ENCODE data around the gene PCNT.

Gene PCNT

DNA sequence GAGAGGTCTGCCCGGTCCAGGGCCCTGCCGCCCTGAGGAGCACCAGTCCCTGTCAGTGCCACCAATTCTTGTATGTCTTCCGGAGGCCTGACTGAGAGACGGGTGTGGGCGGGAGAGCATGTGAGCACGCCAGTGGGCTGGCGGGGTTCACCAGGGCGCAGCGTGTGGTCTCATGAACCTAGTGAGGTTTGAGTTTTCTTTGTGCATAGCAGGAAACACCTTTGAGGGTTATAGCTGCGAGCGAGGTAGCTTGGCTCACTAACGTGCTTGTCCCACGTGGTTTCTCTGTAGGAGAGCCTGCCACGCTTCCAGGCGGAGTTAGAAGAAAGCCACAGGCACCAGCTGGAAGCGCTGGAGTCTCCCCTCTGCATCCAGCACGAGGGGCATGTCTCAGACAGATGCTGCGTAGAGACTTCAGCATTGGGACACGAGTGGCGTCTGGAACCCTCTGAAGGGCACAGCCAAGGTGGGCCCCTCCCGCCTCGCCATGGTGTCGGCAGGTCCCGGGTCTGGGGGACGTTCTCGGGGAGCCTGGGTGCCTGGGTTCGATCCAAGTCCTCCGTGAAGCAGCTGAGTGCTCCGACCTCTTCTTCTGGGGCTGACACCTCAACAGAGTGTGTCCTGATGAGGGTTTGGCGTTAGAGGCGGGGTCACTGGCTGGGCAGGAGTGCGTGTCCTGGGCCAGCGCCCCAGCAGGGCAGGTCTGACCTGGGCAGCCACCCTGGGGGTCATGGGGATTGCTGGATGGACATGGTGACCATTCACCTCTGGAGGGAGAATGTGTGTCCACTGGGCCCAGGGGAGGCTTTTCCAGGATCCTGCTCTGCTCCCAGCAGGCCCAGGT is 31.4 kb downstream of the PCNT start:
- Histone ChIP-seq H3K4ac (ENCODE audit: low read length) (no peak overlapping the region), H3K4me1 (ENCODE audit: control insufficient read depth in 2 of 2, insufficient read depth in 1 of 2, low read depth in 1 of 2, low read length in 2 of 2) (no peaks in the 10 kb centered on the region), H3K27me3 (ENCODE audit: control insufficient read depth in 3 of 3, insufficient read depth in 3 of 3, low read depth in 1 of 3, low read length in 3 of 3) (no peaks in the 10 kb centered on the region), H2BK120ac (ENCODE audit: low read depth, low read length) (no peak overlapping the region), H4K91ac (ENCODE audit: low read depth, low read length, poor library complexity) (no peak overlapping the region), H2AK5ac (ENCODE audit: low read depth, low read length) (no peak overlapping the region), H3K4me3 (ENCODE audit: low read length in 2 of 2) (peak overlapping the region in 1 of 2 donors; percentile 36), H2BK5ac (ENCODE audit: low read length) (no peak overlapping the region), H3K36me3 (replicated peaks in 1 of 2; ENCODE audit: control insufficient read depth in 2 of 2, insufficient read depth in 2 of 2, low read length in 2 of 2) (peaks cover 65 to 88% of the 10 kb centered on the region in 2 donors), H3K27ac (replicated peaks; ENCODE audit: low read length) (no peak overlapping the region), H3K4me2 (ENCODE audit: insufficient read depth, low read length, poor library complexity, severe bottlenecking) (no peak overlapping the region), H3K79me1 (ENCODE audit: low read depth, low read length) (peaks cover 4% of the 10 kb centered on the region), H3K23ac (ENCODE audit: low read depth, low read length, poor library complexity) (no peak overlapping the region), H4K8ac (ENCODE audit: low read depth, low read length) (no peak overlapping the region), H3K9ac (ENCODE audit: low read depth, low read length, poor library complexity) (no peak overlapping the region), H2BK12ac (ENCODE audit: low read length) (no peak overlapping the region), H3K14ac (ENCODE audit: low read length) (peak overlapping the region; percentile 21), H3K18ac (ENCODE audit: low read length) (no peak overlapping the region), H2BK15ac (ENCODE audit: low read length) (no peak overlapping the region), H2AFZ (ENCODE audit: low read length) (no peak overlapping the region), H3K9me3 (replicated peaks in 1 of 2; ENCODE audit: control insufficient read depth in 2 of 2, insufficient read depth in 1 of 2, low read depth in 1 of 2, low read length in 2 of 2) (peaks cover 0 to 4% of the 10 kb centered on the region in 2 donors)
- WGBS, 2 donors (ENCODE audit: extremely low coverage in 2 of 2, insufficient read length in 2 of 2, insufficient replicate concordance in 1 of 2) = no CpG with 5 or more reads among the region's 33 CpGs
- no peak for DNase-seq (ENCODE audit: low spot score)

DNA sequence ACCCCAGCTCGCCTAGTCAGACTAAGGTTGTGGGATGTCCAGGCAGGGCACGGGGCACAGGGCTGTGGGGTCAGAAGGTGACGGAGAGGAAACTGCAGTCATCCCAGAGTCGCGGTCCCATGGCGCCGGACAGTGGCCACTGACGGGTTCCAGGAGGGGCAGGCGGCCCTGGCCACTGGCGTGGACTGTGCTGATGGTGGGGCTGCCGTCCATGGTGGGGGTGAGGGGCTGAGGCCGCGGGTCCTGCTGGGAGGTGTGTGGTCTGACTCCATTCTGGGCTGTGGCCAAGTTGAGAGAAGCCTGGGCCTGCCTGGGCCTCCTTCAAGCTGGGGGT is 32.0 kb downstream of the PCNT start:
- H3K23ac ChIP-seq (ENCODE audit: low read depth, low read length, poor library complexity) = no peak overlapping the region
- no peak overlapping the region for H3K27ac ChIP-seq (replicated peaks; ENCODE audit: low read length)
- no peak overlapping the region for H4K91ac ChIP-seq (ENCODE audit: low read depth, low read length, poor library complexity)
- WGBS, 2 donors (ENCODE audit: extremely low coverage in 2 of 2, insufficient read length in 2 of 2, insufficient replicate concordance in 1 of 2) = no CpG with 5 or more reads among the region's 13 CpGs
- no peak overlapping the region for H3K9ac ChIP-seq (ENCODE audit: low read depth, low read length, poor library complexity)
- no peaks in the 10 kb centered on the region for H3K4me1 ChIP-seq (ENCODE audit: control insufficient read depth in 2 of 2, insufficient read depth in 1 of 2, low read depth in 1 of 2, low read length in 2 of 2)
- DNase-seq (ENCODE audit: low spot score) = no peak
- no peak overlapping the region for H2AK5ac ChIP-seq (ENCODE audit: low read depth, low read length)
- H3K4ac ChIP-seq (ENCODE audit: low read length) = no peak overlapping the region
- no peak overlapping the region for H2BK5ac ChIP-seq (ENCODE audit: low read length)
- no peak overlapping the region for H2BK15ac ChIP-seq (ENCODE audit: low read length)
- peaks cover 0 to 4% of the 10 kb centered on the region in 2 donors for H3K9me3 ChIP-seq (replicated peaks in 1 of 2; ENCODE audit: control insufficient read depth in 2 of 2, insufficient read depth in 1 of 2, low read depth in 1 of 2, low read length in 2 of 2)
- no peak overlapping the region for H2AFZ ChIP-seq (ENCODE audit: low read length)
- no peak overlapping the region for H3K14ac ChIP-seq (ENCODE audit: low read length)
- no peak overlapping the region for H2BK120ac ChIP-seq (ENCODE audit: low read depth, low read length)
- peaks cover 61 to 87% of the 10 kb centered on the region in 2 donors for H3K36me3 ChIP-seq (replicated peaks in 1 of 2; ENCODE audit: control insufficient read depth in 2 of 2, insufficient read depth in 2 of 2, low read length in 2 of 2)
- H2BK12ac ChIP-seq (ENCODE audit: low read length) = no peak overlapping the region
- H3K79me1 ChIP-seq (ENCODE audit: low read depth, low read length) = peaks cover 4% of the 10 kb centered on the region
- H3K4me2 ChIP-seq (ENCODE audit: insufficient read depth, low read length, poor library complexity, severe bottlenecking) = no peak overlapping the region
- H3K18ac ChIP-seq (ENCODE audit: low read length) = no peak overlapping the region
- no peak overlapping the region for H4K8ac ChIP-seq (ENCODE audit: low read depth, low read length)
- no peak overlapping the region for H3K4me3 ChIP-seq (ENCODE audit: low read length in 2 of 2)
- H3K27me3 ChIP-seq (ENCODE audit: control insufficient read depth in 3 of 3, insufficient read depth in 3 of 3, low read depth in 1 of 3, low read length in 3 of 3) = no peaks in the 10 kb centered on the region

DNA sequence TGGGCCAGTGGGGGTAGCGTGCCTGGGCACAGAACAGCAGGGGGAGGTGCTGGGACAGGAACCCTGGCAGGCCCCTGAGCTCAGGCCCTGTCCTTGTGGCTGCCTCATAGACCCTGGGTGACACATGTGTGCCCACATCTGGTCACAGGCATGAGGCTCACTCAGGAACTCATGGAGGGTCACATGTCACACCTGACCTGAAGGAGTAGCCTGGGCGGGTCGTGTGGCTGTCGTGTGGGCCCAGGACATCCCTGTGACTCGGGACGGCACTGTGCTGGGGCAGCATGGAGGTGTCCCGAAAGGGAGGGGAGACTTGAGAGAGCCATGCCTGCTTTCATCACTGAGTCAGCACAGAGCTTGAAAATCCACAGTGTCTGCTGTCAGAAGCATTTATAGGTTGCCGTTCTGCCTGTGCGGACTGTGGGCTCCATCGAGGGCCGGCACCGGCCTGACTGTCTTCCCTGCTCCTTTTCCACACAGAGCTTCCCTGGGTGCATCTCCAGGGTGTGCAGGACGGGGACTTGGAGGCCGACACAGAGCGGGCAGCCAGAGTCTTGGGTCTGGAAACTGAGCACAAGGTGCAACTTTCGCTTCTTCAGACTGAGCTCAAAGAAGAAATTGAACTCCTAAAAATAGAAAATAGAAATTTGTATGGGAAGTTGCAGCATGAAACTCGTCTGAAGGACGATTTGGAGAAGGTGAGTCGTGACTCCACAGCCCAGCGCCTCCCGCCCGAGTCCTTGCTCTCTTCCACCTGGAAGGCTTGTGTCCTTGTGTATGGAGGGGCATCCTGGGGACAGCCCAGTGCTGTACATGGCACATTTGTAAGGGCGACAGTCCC is 32.8 kb downstream of the PCNT start:
- Histone ChIP-seq H2BK5ac (ENCODE audit: low read length) (no peak overlapping the region), H2AFZ (ENCODE audit: low read length) (no peak overlapping the region), H2BK12ac (ENCODE audit: low read length) (no peak overlapping the region), H3K4me3 (ENCODE audit: low read length in 2 of 2) (no peak overlapping the region), H3K79me1 (ENCODE audit: low read depth, low read length) (peaks cover 4% of the 10 kb centered on the region), H3K27ac (replicated peaks; ENCODE audit: low read length) (no peak overlapping the region), H3K23ac (ENCODE audit: low read depth, low read length, poor library complexity) (no peak overlapping the region), H2BK15ac (ENCODE audit: low read length) (no peak overlapping the region), H3K27me3 (ENCODE audit: control insufficient read depth in 3 of 3, insufficient read depth in 3 of 3, low read depth in 1 of 3, low read length in 3 of 3) (no peaks in the 10 kb centered on the region), H3K4me1 (ENCODE audit: control insufficient read depth in 2 of 2, insufficient read depth in 1 of 2, low read depth in 1 of 2, low read length in 2 of 2) (no peaks in the 10 kb centered on the region), H2AK5ac (ENCODE audit: low read depth, low read length) (no peak overlapping the region), H2BK120ac (ENCODE audit: low read depth, low read length) (no peak overlapping the region), H4K91ac (ENCODE audit: low read depth, low read length, poor library complexity) (no peak overlapping the region), H3K14ac (ENCODE audit: low read length) (no peak overlapping the region), H3K18ac (ENCODE audit: low read length) (no peak overlapping the region), H3K36me3 (replicated peaks in 1 of 2; ENCODE audit: control insufficient read depth in 2 of 2, insufficient read depth in 2 of 2, low read length in 2 of 2) (peaks cover 54 to 87% of the 10 kb centered on the region in 2 donors), H4K8ac (ENCODE audit: low read depth, low read length) (no peak overlapping the region), H3K9me3 (replicated peaks in 1 of 2; ENCODE audit: control insufficient read depth in 2 of 2, insufficient read depth in 1 of 2, low read depth in 1 of 2, low read length in 2 of 2) (peaks cover 0 to 4% of the 10 kb centered on the region in 2 donors), H3K4me2 (ENCODE audit: insufficient read depth, low read length, poor library complexity, severe bottlenecking) (no peak overlapping the region), H3K4ac (ENCODE audit: low read length) (no peak overlapping the region), H3K9ac (ENCODE audit: low read depth, low read length, poor library complexity) (no peak overlapping the region)
- no CpG with 5 or more reads among the region's 23 CpGs for WGBS, 2 donors (ENCODE audit: extremely low coverage in 2 of 2, insufficient read length in 2 of 2, insufficient replicate concordance in 1 of 2)
- no peak for DNase-seq (ENCODE audit: low spot score)

- Histone ChIP-seq H2BK5ac (ENCODE audit: low read length) (no peak overlapping the region), H3K23ac (ENCODE audit: low read depth, low read length, poor library complexity) (no peak overlapping the region), H2BK120ac (ENCODE audit: low read depth, low read length) (no peak overlapping the region), H4K91ac (ENCODE audit: low read depth, low read length, poor library complexity) (no peak overlapping the region), H3K9me3 (replicated peaks in 1 of 2; ENCODE audit: control insufficient read depth in 2 of 2, insufficient read depth in 1 of 2, low read depth in 1 of 2, low read length in 2 of 2) (peaks cover 0 to 4% of the 10 kb centered on the region in 2 donors), H3K36me3 (replicated peaks in 1 of 2; ENCODE audit: control insufficient read depth in 2 of 2, insufficient read depth in 2 of 2, low read length in 2 of 2) (peaks cover 48 to 87% of the 10 kb centered on the region in 2 donors), H2AK5ac (ENCODE audit: low read depth, low read length) (no peak overlapping the region), H3K18ac (ENCODE audit: low read length) (no peak overlapping the region), H3K79me1 (ENCODE audit: low read depth, low read length) (peaks cover 4% of the 10 kb centered on the region), H3K9ac (ENCODE audit: low read depth, low read length, poor library complexity) (no peak overlapping the region), H4K8ac (ENCODE audit: low read depth, low read length) (no peak overlapping the region), H3K4me3 (ENCODE audit: low read length in 2 of 2) (no peak overlapping the region), H2AFZ (ENCODE audit: low read length) (no peak overlapping the region), H3K4ac (ENCODE audit: low read length) (no peak overlapping the region), H3K27ac (replicated peaks; ENCODE audit: low read length) (no peak overlapping the region), H3K27me3 (ENCODE audit: control insufficient read depth in 3 of 3, insufficient read depth in 3 of 3, low read depth in 1 of 3, low read length in 3 of 3) (no peaks in the 10 kb centered on the region), H2BK15ac (ENCODE audit: low read length) (no peak overlapping the region), H3K4me1 (ENCODE audit: control insufficient read depth in 2 of 2, insufficient read depth in 1 of 2, low read depth in 1 of 2, low read length in 2 of 2) (no peaks in the 10 kb centered on the region), H3K4me2 (ENCODE audit: insufficient read depth, low read length, poor library complexity, severe bottlenecking) (no peak overlapping the region), H3K14ac (ENCODE audit: low read length) (no peak overlapping the region), H2BK12ac (ENCODE audit: low read length) (no peak overlapping the region)
- no peak for DNase-seq (ENCODE audit: low spot score)
- no CpG with 5 or more reads among the region's 4 CpGs for WGBS, 2 donors (ENCODE audit: extremely low coverage in 2 of 2, insufficient read length in 2 of 2, insufficient replicate concordance in 1 of 2)
Observed at GRCh38 chr21:46357335-46357604, 33.3 kb downstream of the PCNT start.
